Ishikawa (cell line): Measurements from ENCODE around the gene PNLIPRP2.

Experiments
- CEBPB ChIP-seq: IDR thresholded peaks from 2 replicates; pipeline ENCODE4 v1.6.1; 2012
- CREB1 ChIP-seq: IDR thresholded peaks from 2 replicates; pipeline ENCODE4 v1.6.1; 2012; ENCODE audit warnings: low read depth
- EGR1 ChIP-seq: IDR thresholded peaks from 2 replicates; pipeline ENCODE4 v1.6.1; 2012
- EP300 ChIP-seq: IDR thresholded peaks from 2 replicates; pipeline ENCODE4 v1.6.1; 2012; ENCODE audit warnings: borderline replicate concordance
- FOXM1 ChIP-seq: IDR thresholded peaks from 2 replicates; pipeline ENCODE4 v1.6.1; 2012; ENCODE audit warnings: low read depth, borderline replicate concordance
- NFIC ChIP-seq: IDR thresholded peaks from 2 replicates; pipeline ENCODE4 v1.6.1; 2012
- RAD21 ChIP-seq: IDR thresholded peaks from 2 replicates; pipeline ENCODE4 v1.6.1; 2012; ENCODE audit warnings: low read depth
- TAF1 ChIP-seq: IDR thresholded peaks from 2 replicates; pipeline ENCODE4 v1.6.1; 2012; ENCODE audit warnings: low read depth, mild to moderate bottlenecking
- TCF12 ChIP-seq: IDR thresholded peaks from 2 replicates; pipeline ENCODE4 v1.6.1; 2012; ENCODE audit warnings: low read depth
- TEAD4 ChIP-seq: IDR thresholded peaks from 2 replicates; pipeline ENCODE4 v1.6.1; 2012
- YY1 ChIP-seq: IDR thresholded peaks from 2 replicates; pipeline ENCODE4 v1.6.1; 2012; ENCODE audit warnings: low read depth
- ZBTB7A ChIP-seq: IDR thresholded peaks from 2 replicates; pipeline ENCODE4 v1.6.1; 2012; ENCODE audit warnings: low read depth
- TF ChIP-seq, protein P1 (sequence below): IDR thresholded peaks from 2 replicates; pipeline ENCODE4 v1.6.1; 2012; ENCODE audit warnings: low read depth, mild to moderate bottlenecking
- TF ChIP-seq, protein P2 (sequence below): IDR thresholded peaks from 2 replicates; pipeline ENCODE4 v1.6.1; 2012
- TF ChIP-seq, protein P3 (sequence below): IDR thresholded peaks from 2 replicates; pipeline ENCODE4 v1.6.1; 2012

Gene PNLIPRP2

DNA sequence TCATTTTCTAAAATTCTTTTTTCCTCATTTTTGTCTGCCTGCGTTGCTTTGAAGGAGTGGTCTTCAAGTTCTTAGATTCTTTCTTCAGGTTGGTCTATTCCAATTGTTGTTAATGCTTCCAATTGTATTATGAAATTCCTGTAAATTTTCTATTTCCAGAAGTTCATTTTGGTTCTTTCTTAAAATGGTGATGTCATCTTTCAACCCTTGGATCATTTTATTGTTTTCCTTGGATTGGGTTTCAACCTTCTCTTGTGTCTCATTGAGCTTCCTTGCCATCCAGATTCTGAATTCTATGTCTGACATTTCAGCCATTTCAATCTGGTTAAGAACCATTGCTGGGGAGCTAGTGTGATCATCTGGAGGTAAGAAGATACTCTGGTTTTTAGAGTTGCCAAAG lies 33.1 kb downstream of the PNLIPRP2 start:
- TF ChIP-seq EP300 (no peak), TCF12 (no peak), ZBTB7A (no peak), EGR1 (no peak), FOXM1 (no peak), TAF1 (no peak), RAD21 (no peak), CEBPB (no peak), CREB1 (no peak), NFIC (no peak), YY1 (no peak), TEAD4 (no peak)
- TF ChIP-seq, protein P1, sequence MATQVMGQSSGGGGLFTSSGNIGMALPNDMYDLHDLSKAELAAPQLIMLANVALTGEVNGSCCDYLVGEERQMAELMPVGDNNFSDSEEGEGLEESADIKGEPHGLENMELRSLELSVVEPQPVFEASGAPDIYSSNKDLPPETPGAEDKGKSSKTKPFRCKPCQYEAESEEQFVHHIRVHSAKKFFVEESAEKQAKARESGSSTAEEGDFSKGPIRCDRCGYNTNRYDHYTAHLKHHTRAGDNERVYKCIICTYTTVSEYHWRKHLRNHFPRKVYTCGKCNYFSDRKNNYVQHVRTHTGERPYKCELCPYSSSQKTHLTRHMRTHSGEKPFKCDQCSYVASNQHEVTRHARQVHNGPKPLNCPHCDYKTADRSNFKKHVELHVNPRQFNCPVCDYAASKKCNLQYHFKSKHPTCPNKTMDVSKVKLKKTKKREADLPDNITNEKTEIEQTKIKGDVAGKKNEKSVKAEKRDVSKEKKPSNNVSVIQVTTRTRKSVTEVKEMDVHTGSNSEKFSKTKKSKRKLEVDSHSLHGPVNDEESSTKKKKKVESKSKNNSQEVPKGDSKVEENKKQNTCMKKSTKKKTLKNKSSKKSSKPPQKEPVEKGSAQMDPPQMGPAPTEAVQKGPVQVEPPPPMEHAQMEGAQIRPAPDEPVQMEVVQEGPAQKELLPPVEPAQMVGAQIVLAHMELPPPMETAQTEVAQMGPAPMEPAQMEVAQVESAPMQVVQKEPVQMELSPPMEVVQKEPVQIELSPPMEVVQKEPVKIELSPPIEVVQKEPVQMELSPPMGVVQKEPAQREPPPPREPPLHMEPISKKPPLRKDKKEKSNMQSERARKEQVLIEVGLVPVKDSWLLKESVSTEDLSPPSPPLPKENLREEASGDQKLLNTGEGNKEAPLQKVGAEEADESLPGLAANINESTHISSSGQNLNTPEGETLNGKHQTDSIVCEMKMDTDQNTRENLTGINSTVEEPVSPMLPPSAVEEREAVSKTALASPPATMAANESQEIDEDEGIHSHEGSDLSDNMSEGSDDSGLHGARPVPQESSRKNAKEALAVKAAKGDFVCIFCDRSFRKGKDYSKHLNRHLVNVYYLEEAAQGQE: no peak
- TF ChIP-seq, protein P2, sequence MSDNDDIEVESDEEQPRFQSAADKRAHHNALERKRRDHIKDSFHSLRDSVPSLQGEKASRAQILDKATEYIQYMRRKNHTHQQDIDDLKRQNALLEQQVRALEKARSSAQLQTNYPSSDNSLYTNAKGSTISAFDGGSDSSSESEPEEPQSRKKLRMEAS: no peak
- TF ChIP-seq, protein P3, sequence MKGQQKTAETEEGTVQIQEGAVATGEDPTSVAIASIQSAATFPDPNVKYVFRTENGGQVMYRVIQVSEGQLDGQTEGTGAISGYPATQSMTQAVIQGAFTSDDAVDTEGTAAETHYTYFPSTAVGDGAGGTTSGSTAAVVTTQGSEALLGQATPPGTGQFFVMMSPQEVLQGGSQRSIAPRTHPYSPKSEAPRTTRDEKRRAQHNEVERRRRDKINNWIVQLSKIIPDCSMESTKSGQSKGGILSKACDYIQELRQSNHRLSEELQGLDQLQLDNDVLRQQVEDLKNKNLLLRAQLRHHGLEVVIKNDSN: no peak

DNA sequence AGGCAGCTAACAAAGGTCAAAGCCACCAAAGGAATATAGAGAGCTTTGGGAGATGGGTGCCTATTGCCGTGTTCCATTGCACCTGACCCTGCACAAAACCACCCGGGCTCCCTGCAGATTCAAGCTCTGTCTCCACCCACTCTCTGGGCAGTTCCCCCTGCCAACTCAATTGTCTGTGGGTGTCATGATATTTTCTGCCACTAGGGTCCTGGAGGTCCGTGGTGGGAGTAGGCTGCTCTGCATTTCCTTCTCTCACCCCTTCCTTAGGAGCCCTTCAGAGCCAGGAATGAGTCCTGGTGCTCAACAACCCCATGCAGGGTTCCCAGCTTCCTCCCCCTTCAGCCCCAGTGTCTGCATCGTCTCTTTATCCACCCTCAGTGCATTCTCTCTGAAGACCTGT lies 34.1 kb downstream of the PNLIPRP2 start:
- TF ChIP-seq RAD21 (no peak), CEBPB (no peak), NFIC (no peak), TCF12 (no peak), FOXM1 (no peak)

DNA sequence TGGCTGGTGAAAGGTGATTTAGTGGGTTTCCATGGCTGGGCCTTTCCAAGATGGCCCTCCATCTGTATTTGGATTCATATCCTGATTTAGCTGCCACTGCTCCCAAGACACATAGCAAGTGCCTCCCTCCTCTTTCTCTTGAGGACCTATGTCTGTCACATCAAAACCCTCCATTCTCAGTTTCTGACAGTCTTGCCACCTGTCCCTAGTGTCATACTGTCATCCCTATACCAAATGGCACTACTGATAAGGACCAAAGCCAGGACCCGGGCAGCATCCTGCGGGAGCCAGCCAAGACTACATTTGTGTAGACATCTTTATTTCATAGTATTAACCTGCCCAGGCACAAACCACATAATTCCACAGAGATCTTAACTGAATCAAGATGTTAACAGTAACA lies 34.8 kb downstream of the PNLIPRP2 start:
- TF ChIP-seq NFIC (no peak), ZBTB7A (no peak), CREB1 (no peak), YY1 (no peak), FOXM1 (no peak), EGR1 (no peak), TAF1 (no peak), RAD21 (no peak), CEBPB (no peak), EP300 (no peak), TCF12 (no peak), TEAD4 (no peak)
- TF ChIP-seq, protein P3: no peak
- TF ChIP-seq, protein P2: no peak
- TF ChIP-seq, protein P1: no peak

DNA sequence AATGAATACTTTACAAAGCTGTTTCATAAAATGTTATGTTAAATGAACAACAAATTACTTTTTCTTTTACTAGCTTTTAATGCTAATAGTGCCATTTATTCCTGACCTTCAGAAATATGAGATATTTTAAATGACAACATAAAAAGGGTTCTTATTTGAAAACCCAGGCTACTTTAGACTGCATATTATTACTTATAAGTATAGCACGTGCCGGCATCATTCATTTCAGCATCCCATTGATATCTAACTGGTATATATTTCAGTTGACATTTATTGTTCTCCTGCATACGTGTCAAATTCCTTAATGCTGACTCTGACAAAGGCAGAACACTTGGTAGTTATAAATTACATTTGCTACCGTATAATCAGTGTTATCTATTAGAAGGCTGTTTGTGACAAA lies 35.3 kb downstream of the PNLIPRP2 start:
- TF ChIP-seq ZBTB7A (no peak), TEAD4 (no peak), RAD21 (no peak), TCF12 (no peak), YY1 (no peak), FOXM1 (no peak), NFIC (no peak), CREB1 (no peak), EGR1 (no peak), TAF1 (no peak), EP300 (no peak), CEBPB (no peak)
- TF ChIP-seq, protein P2: no peak
- TF ChIP-seq, protein P3: no peak
- TF ChIP-seq, protein P1: no peak
